Activated naive CD8-positive, alpha-beta T cell treated with anti-CD3 and anti-CD28 coated beads, Interleukin-2, amount 50 U/mL, for 16 hours (primary cell): ENCODE data around the gene ATXN2.
"Not testable (repeated sequence)": the region's sequence is repeated elsewhere in the genome, so short reads cannot be mapped to it uniquely, and the experiment has no call there.

Experiments
- DNase-seq: peaks from one replicate; pipeline ENCODE4 v3.0.0-alpha.2; 2020; ENCODE audit warnings: low read depth, low spot score

The ATXN2 gene

DNA sequence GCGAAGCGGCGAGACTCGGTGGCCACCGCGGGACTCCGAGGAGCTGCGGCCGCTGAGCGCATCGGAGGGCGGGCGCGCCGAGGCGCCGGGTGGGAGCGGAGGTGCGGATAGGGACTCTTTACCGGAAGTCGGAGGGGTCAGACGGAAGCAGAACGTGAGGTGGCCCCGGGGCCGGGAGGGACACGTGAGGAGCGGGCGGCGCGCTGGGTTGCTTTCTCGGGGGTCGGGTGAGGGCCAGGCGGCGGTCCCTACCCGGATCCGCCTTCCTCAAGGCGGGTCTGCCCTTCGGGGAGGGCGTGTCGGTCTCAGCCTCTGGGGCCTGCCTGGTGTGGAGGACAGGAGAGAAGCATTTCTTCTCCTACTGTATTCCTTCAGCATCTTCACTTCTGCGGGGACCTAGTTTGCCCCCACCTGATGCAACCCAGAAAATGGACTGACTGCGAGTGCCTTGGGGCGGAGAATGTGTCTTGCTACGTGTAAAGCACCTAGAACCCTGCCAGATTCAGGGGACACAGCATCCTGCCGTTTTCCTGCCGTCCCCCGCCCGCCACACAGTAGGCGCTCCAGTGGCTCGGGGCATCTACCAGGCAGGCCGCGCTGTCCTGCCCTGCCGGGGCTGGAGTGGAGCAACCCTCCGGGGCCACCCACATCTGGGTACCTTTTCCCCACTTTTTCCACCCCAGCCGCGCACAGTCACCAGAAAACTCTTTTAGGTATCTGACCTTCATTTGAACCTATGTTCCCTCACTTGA lies 514 bp upstream of the ATXN2 start:
- peak; percentile 78 for DNase-seq

GRCh38 chr12:111597831-111598636 lies 1.1 kb downstream of the ATXN2 start:
- no peak for DNase-seq

DNA sequence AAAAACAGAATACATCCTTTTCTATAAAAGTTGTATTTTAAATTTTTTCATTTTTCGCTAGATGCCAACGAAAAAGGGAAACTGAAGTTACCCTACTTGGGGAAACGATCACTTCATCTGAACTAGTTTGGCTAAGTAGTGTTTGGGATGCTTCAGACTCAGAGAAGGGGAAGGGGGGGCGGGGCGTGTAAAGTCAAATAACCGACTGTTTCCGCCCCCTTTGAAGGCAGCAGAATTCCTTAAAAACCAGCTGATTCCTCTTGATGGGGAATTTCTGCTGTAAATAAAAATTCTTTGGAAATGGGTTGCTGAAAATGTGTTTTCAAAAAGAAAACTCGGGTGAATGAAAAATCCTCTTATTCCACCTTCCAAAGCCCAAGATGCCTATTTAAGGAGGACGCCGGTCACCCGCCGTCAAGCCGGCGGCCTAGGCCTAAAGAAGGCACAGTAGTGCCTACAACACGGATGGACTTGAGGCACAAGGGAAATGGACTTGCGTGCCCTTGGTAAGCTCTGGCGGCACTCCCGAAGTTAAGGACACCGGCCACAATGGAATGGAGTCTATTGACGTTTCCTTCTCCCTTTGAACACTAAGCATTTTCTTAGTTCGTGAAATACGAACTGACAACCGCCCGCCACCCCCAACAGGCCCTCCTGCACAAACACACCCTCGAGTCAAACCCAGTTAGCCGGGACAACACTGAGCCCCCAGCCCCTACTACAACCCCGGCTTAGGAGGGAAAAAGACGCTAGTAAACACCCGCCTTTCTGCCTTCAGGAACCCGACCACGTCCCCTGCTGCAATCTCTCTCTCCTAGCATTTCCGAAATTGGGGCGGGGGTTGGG lies 1.9 kb downstream of the ATXN2 start:
- no peak for DNase-seq

DNA sequence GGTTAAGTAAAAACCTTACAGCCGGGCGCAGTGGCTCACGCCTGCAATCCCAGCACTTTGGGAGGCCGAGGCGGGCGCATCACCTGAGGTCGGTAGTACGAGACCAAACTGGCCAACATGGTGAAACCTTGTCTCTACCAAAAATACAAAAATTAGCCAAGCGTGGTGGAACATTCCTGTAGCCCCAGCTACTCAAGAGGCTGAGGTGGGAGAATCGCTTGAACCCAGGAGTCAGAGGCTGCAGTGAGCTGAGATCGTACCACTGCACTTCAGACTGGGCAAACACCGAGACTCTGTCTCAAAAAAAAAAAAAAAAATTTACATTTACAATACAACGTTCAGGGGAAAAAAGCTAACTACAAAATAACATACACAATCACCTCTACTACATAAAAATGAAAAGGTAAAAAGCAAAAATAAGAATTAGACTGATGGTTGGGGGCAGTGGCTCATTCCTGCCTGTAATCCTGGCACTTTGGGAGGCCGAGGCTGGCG lies 3.7 kb downstream of the ATXN2 start:
- DNase-seq: not testable (repeated sequence)

DNA sequence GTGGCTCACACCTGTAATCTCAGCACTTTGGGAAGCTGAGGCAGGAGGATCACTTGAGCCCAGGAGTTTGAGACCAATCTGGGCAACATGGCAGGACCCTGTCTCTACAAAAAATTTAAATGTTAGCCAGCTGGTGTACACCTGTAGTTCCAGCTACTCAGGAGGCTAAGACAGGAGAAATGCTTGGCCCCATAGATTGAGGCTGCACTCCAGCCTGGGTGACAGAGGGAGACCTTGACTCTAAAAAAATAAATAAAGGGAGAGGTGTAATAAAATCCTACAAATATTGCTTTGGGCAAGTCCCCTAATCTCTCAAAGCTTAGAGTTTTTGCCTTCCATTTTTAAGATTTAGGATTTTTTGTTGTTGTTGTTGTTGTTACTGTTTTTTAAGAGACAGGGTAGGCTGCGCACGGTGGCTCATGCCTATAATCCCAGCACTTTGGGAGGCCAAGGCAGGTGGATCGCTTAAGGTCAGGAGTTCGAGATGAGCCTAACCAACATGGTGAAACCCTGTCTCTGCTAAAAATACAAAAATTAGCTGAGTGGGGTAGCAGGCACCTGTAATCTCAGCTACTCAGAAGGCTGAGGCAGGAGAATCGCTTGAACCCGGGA lies 7.6 kb downstream of the ATXN2 start:
- not testable (repeated sequence) for DNase-seq

DNA sequence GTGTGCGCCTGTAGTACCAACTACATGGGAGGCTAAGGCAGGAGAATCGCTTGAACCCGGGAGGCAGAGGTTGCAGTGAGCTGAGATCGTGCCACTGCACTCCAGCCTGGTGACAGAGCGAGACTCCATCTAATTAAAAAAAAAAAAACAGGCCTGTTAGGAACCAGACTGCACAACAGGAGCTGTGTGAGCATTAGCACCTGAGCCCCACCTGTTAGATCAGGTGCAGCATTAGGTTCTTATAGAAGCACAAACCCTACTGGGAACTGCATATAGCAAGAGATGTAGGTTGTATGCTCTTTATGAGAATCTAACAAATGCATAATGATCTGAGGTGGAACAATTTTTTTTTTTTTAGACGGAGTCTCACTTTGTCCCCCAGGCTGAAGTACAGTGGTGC lies 8.6 kb downstream of the ATXN2 start:
- no peak for DNase-seq

- DNase-seq: no peak
Observed at GRCh38 chr12:111589601-111590000, 9.5 kb downstream of the ATXN2 start.

DNA sequence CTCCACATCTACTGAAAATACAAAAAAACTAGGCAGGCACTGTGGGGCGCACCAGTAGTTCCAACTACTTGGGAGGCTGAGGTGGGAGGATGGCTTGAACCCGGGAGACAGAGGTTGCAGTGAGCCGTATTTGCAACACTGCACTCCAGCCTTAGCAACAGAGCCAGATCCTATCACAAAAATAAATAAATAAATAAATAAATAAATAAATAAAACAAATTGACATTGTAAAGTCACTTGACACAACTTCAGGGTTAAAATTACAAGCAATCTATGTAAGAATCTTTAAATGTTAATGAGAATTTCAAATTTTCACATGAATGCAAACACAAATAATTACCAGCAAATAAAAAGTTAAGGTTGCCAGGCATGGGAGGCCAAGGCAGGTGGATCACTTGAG lies 11.1 kb downstream of the ATXN2 start:
- no peak for DNase-seq

- DNase-seq: no peak
Observed at GRCh38 chr12:111586986-111587385, 12.1 kb downstream of the ATXN2 start.

- DNase-seq: no peak
Observed at GRCh38 chr12:111585690-111586089, 13.4 kb downstream of the ATXN2 start.

- no peak for DNase-seq
Observed at GRCh38 chr12:111584959-111585358, 14.2 kb downstream of the ATXN2 start.

DNA sequence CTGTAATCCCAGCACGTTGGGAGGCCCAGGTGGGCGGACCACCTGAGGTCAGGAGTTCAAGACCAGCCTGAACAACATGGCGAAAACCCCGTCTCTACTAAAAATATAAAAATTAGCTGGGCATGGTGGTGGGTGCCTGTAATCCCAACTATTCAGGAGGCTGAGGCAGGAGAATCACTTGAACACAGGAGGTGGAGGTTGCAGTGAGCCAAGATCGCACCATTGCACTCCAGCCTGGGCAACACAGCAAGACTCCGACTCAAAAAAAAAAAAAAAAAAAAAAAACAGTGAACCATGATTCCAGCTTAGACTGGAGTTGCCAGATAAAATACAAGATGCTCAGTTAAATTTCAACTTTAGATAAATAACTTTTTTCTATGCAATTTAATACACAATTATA lies 15.6 kb downstream of the ATXN2 start:
- DNase-seq: not testable (repeated sequence)

DNA sequence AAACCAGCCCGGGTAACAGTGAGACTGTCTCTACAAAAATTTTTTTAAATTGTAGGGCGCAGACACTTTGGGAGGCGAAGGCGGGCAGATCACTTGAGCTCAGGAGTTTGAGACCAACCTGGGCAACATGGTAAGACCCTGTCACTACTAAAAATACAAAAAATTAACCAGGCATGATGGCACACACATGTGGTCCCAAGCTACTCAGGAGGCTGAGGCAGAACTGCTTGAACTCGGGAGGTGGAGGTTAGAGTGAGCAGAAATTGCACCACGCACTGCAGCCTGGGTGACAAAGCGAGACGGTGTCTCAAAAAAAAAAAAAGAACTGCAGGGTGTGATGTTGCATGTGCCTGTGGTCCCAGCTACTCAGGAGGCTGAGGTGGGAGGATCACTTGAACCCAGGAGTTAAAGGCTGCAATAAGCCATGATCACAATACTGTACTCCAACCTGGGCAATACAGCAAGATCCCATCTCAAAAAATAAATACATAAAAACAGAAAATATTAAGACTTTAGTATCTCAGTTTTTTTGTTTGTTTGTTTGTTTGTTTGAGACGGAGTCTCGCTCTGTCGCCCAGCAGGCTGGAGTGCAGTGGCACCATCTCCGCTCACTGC lies 16.9 kb downstream of the ATXN2 start:
- DNase-seq: no peak

DNA sequence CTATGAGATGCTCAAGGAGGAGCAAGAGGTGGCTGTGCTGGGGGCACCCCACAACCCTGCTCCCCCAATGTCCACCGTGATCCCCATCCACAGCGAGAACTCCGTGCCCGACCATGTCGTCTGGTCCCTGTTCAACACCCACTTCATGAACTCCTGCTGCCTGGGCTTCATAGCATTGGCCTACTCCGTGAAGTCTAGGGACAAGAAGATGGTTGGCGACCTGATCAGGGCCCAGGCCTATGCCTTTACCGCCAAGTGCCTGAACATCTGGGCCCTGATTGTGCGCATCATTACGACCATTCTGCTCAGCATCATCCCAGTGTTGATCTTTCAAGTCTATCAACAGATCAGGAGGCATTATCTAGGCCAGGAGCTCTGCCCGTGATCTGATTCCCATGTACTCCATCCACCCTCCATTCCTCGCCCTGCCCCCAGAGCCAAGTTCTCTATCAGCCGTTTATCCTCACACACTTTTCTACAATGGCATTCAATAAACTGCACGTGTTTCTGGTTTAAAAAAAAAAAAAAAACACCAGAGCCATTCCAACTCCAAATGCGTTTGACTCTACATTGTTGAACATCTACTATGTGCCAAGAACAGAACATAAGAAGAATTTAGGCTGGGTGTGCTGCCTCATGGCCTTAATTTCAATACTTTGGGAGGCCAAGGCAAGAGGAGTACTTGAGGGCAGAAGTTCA lies 17.5 kb downstream of the ATXN2 start:
- no peak for DNase-seq

DNA sequence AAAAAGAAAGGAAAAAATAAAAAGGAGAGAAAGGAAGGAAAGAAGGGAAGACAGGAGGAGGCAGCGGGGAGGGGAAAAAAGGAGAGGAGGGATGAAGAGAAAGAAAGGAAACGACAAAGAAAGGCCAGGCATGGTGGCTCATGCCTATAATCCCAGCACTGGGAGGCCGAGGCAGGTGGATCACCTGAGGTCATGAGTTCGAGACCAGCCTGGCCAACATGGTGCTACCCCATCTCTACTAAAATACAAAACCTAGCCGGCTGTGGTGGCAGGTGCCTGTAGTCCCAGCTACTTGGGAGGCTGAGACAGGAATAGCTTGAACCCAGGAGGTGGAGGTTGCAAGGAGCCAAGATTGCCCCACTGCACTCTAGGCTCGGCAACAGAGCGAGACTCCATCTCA lies 18.4 kb downstream of the ATXN2 start:
- DNase-seq: no peak

GRCh38 chr12:111580119-111580425 lies 19.0 kb downstream of the ATXN2 start:
- no peak for DNase-seq

DNA sequence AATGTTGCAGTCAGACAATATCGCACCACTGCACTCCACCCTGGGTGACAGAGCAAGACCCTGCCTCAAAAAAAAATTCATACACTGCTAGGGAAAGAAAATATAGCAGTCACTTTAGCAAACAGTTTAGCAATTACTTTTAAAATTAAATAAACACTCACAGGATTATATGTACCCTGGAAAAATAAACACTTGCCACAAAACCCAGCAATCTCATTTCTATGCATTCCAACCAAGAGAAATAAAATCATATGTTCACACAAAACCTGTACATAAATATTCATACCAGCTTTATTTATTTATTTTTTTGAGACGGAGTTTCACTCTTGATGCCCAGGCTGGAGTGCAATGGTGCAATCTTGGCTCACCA lies 20.2 kb downstream of the ATXN2 start:
- no peak for DNase-seq

DNA sequence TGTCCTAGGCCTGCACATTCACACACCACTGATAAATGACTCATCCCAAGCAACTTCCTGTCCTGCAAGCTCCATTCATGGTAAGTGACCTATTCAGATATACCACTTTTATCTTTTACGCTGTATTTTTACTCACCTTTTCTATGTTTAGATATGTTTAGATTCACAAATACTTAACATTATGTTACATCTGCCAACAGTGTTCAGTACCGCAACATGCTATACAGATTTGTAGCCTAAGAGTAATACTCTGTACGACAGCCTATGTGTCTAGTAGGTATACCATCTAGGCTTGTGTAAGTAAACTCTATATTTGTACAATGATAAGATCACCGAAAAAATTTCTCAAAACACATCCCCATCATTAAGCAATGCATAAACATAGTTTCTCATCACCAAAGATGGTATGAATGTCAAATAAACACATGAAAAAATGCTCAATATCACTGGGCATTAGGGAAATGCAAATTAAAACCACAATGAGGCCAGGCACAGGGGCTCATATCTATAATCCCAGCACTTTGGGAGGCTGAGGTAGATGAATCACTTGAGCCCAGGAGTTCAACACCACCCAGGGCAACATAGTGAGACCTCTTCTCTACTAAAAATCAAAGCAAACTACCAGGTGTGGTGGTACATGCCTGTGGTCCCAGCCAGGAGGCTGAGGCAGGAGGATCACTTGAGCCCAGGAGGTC lies 20.7 kb downstream of the ATXN2 start:
- DNase-seq: no peak

GRCh38 chr12:111574797-111575443 lies 24.2 kb downstream of the ATXN2 start:
- DNase-seq: no peak

DNA sequence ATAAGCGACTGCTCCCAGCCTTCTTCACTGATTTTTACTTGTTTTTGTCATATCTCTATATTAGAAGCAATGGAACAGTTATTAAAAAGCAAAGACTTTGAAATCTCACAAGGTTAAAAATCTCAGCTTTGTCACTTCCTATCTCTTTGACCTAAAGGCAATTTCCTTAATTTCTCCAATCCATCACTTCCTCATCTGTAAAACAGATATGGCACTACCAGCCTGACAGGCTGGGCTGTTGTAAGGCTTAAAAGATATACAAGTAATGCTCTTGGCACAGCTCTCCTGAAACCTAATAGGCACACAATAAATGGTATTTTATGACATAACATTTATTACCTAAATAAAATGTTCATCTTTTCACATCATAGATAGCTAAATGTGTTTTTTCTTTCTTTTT lies 25.6 kb downstream of the ATXN2 start:
- no peak for DNase-seq
